HG03039 (cell line): ENCODE results near the gene SCAF1.

ENCODE experiments used
- ATAC-seq: cut with Tn5 transposase; IDR thresholded peaks from one replicate; pipeline ENCODE4 v1.9.1; 2021; ENCODE audit warnings: mild to moderate bottlenecking, moderate library complexity; ENCODE audit not compliant: unreplicated experiment

Gene SCAF1

GRCh38 chr19:49645592-49645991 lies 3.6 kb downstream of the SCAF1 start:
- ATAC-seq, result no peak

GRCh38 chr19:49645995-49646394 lies 4.0 kb downstream of the SCAF1 start:
- ATAC-seq, result no peak

- no peak for ATAC-seq
These were observed 4.6 kb downstream of the SCAF1 start for GRCh38 chr19:49646586-49646985.

- ATAC-seq, result no peak
These were observed 9.2 kb downstream of the SCAF1 start for GRCh38 chr19:49651029-49651819.

- no peak for ATAC-seq
These were observed 10.0 kb downstream of the SCAF1 start for GRCh38 chr19:49651820-49652550.

GRCh38 chr19:49652551-49653465 lies 10.8 kb downstream of the SCAF1 start:
- ATAC-seq, result no peak

GRCh38 chr19:49653466-49653806 lies 11.4 kb downstream of the SCAF1 start:
- no peak for ATAC-seq

GRCh38 chr19:49654581-49654980 lies 12.6 kb downstream of the SCAF1 start:
- ATAC-seq, result no peak

GRCh38 chr19:49655570-49656455 lies 13.8 kb downstream of the SCAF1 start:
- no peak for ATAC-seq

- no peak for ATAC-seq
These were observed 14.6 kb downstream of the SCAF1 start for GRCh38 chr19:49656456-49657109.

- no peak for ATAC-seq
These were observed 15.6 kb downstream of the SCAF1 start for GRCh38 chr19:49657493-49658138.

- no peak for ATAC-seq
These were observed 16.1 kb downstream of the SCAF1 start for GRCh38 chr19:49658139-49658517.

- ATAC-seq, result no peak
These were observed 16.8 kb downstream of the SCAF1 start for GRCh38 chr19:49658566-49659442.

GRCh38 chr19:49660338-49660961 lies 18.4 kb downstream of the SCAF1 start:
- no peak for ATAC-seq

- no peak for ATAC-seq
These were observed 20.0 kb downstream of the SCAF1 start for GRCh38 chr19:49662011-49662410.

GRCh38 chr19:49663224-49663623 lies 21.2 kb downstream of the SCAF1 start:
- ATAC-seq, result no peak

- no peak for ATAC-seq
These were observed 22.4 kb downstream of the SCAF1 start for GRCh38 chr19:49664171-49665035.
